ENCODE measurements around the gene KRTAP1-3. TPM values are rescaled to one million over a fixed set of nuclear protein-coding genes. Genes with fewer than 3 reads are reported as not detected.
A peak's percentile ranks its signal among the peaks of the same experiment; 100 is the strongest.

KRTAP1-3 gene
- total and polyA plus RNA-seq, 2 of the 4 experiments (the other 2 are of a cell fraction), result not detected

- ChIA-PET POLR2A (ENCODE audit: unreplicated experiment) (no interaction called here), CTCF (no interaction called here)
- Histone ChIP-seq H3K27ac (ENCODE audit: insufficient read depth, low read length) (no peak overlapping the region), H3K9me1 (ENCODE audit: insufficient read depth, low read length) (peaks cover 10% of the 10 kb centered on the region; the same call in 1 of the 2 replicates), H2BK20ac (ENCODE audit: low read depth, low read length) (peak overlapping the region; percentile 64), H4K8ac (ENCODE audit: low read depth in 2 of 2, low read length in 2 of 2) (peak overlapping the region; percentile 1 to 19; a peak in 2 of 4 replicates), H3K4me2 (ENCODE audit: low read depth, low read length) (no peak overlapping the region), H3K14ac (replicated peaks; ENCODE audit: low read depth, low read length) (no peak overlapping the region), H3K18ac (ENCODE audit: low read depth, low read length) (peak overlapping the region; percentile 76; the same call in 1 of the 2 replicates), H3K23ac (ENCODE audit: low read depth, low read length) (no peak overlapping the region), H3K79me1 (ENCODE audit: low read depth in 1 of 2, low read length in 2 of 2) (no peaks in the 10 kb centered on the region), H2AK5ac (ENCODE audit: low read depth, low read length) (no peak overlapping the region; the same call in 1 of the 2 replicates), H3K56ac (ENCODE audit: extremely low read depth, insufficient read depth, low read length) (no peak overlapping the region), H2BK15ac (ENCODE audit: low read depth, low read length) (peak overlapping the region; percentile 77; the same call in 1 of the 3 replicates), H3K4me3 (ENCODE audit: insufficient read depth, low read depth, low read length) (no peak overlapping the region), H2BK5ac (ENCODE audit: low read depth, low read length, poor library complexity, severe bottlenecking) (peak overlapping the region; percentile 56), H4K91ac (ENCODE audit: insufficient read depth, low read depth, low read length) (no peak overlapping the region), H2AFZ (replicated peaks; ENCODE audit: low read length, poor library complexity) (no peak overlapping the region), H4K5ac (ENCODE audit: low read depth, low read length) (peak overlapping the region; percentile 84; the same call in 1 of the 2 replicates), H2BK120ac (ENCODE audit: low read depth, low read length) (peak overlapping the region; percentile 62; the same call in 1 of the 2 replicates), H3K4me1 (ENCODE audit: control insufficient read depth, insufficient read depth, low read length) (peaks cover 5% of the 10 kb centered on the region), H2AK9ac (replicated peaks; ENCODE audit: low read depth, low read length, poor library complexity) (no peak overlapping the region), H4K20me1 (ENCODE audit: insufficient read depth, low read length) (no peaks in the 10 kb centered on the region), H3K4ac (ENCODE audit: low read depth, low read length) (no peak overlapping the region), H3K27me3 (ENCODE audit: control insufficient read depth, insufficient read depth, low read length) (no peaks in the 10 kb centered on the region), H3K9ac (ENCODE audit: low read depth, low read length) (no peak overlapping the region), H3K36me3 (ENCODE audit: control insufficient read depth, insufficient read depth, low read length) (no peaks in the 10 kb centered on the region), H3K9me3 (ENCODE audit: control insufficient read depth, insufficient read depth, low read length) (no peaks in the 10 kb centered on the region)
- DNase-seq (no peak), ATAC-seq (ENCODE audit: low read depth) (no peak)
- TF ChIP-seq BHLHE40 (IDR thresholded peaks at IDR 0.05; ENCODE audit: low read depth, low read length) (no peak), NFE2L2 (IDR thresholded peaks at IDR 0.05; ENCODE audit: low read depth, low read length) (no peak), POLR2A (IDR thresholded peaks at IDR 0.05; ENCODE audit: low read depth, low read length) (no peak), RFX5 (IDR thresholded peaks at IDR 0.05; ENCODE audit: low read depth, low read length) (no peak), SMC3 (IDR thresholded peaks at IDR 0.05; ENCODE audit: low read depth, low read length) (no peak), CEBPB (IDR thresholded peaks at IDR 0.05; ENCODE audit: low read depth, low read length) (no peak)
- intact Hi-C loops (cut with micrococcal nuclease), result no loop called here
- no TSS peak for BruUV-seq (replicated peaks)
- dilution Hi-C loops (cut with HindIII; ENCODE audit: low sequenced_read_pairs, unreplicated experiment), result no loop called here
- in situ Hi-C loops (cut with MboI; ENCODE audit: low sequenced_read_pairs), result no loop called here
Measured at GRCh38 chr17:41052566-41052965, 17.9 kb upstream of the KRTAP1-3 start.

Measured in IMR-90 (cell line).